Measurements from ENCODE around the gene SETBP1. TPM values are rescaled to one million over a fixed set of nuclear protein-coding genes. Genes with fewer than 3 reads are reported as not detected.

Gene SETBP1
- total RNA-seq, 1 experiment from 2014 or later = 14.0 TPM

DNA sequence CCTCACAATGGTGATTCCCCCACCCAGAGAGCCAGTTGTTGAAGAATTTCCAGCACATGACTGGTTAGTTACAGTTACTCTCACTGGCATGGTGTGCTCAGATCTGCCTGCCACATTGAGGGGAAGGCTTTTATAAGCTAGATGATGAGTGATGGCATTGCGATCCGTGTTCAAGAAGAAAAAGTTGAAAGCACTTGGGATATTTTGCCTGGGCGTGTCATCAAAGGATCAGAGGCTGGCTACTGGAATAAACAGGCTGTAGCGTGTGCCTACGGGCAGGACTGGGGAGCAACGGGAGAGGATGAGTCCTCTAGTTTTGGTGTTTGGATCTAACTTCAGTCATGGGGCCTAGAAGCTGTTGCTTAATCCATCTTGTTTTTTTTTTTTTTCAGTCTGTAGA is 175.0 kb downstream of the SETBP1 start:
- BruUV-seq (replicated peaks) = no TSS peak
- intact Hi-C loops (cut with micrococcal nuclease; ENCODE audit: unreplicated experiment) = no loop called here
- TF ChIP-seq EZH2 (IDR thresholded peaks at IDR 0.05; ENCODE audit: borderline replicate concordance, low read depth, low read length, poor library complexity, severe bottlenecking) = no peak
- TF ChIP-seq, protein P1, sequence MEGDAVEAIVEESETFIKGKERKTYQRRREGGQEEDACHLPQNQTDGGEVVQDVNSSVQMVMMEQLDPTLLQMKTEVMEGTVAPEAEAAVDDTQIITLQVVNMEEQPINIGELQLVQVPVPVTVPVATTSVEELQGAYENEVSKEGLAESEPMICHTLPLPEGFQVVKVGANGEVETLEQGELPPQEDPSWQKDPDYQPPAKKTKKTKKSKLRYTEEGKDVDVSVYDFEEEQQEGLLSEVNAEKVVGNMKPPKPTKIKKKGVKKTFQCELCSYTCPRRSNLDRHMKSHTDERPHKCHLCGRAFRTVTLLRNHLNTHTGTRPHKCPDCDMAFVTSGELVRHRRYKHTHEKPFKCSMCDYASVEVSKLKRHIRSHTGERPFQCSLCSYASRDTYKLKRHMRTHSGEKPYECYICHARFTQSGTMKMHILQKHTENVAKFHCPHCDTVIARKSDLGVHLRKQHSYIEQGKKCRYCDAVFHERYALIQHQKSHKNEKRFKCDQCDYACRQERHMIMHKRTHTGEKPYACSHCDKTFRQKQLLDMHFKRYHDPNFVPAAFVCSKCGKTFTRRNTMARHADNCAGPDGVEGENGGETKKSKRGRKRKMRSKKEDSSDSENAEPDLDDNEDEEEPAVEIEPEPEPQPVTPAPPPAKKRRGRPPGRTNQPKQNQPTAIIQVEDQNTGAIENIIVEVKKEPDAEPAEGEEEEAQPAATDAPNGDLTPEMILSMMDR (conservative IDR thresholded peaks at IDR 0.05; ENCODE audit: low read depth, low read length) = no peak
- peaks cover 15% of the 10 kb centered on the region for H3K4me1 ChIP-seq (ENCODE audit: insufficient read depth, low read length, poor library complexity, severe bottlenecking)
- ChIA-PET POLR2A (ENCODE audit: low non-redundant PET) (no interaction called here), CTCF (interaction anchor here (0.6 kb wide), 1 partner anchor 35 kb away, joined by 3 read pairs; no protein-coding TSS in a partner anchor)
- DNase-seq (ENCODE audit: low spot score) = peak; percentile 14
- no peaks in the 10 kb centered on the region for H3K27me3 ChIP-seq (replicated peaks; ENCODE audit: insufficient read depth, low read depth, low read length, poor library complexity)
- peak overlapping the region; percentile 4 for H3K27ac ChIP-seq (ENCODE audit: low read depth, low read length, poor library complexity, severe bottlenecking)
- H3K9me3 ChIP-seq (ENCODE audit: low read depth, low read length, poor library complexity, severe bottlenecking) = no peaks in the 10 kb centered on the region
- H3K36me3 ChIP-seq (ENCODE audit: insufficient read depth, low read length, poor library complexity, severe bottlenecking) = no peaks in the 10 kb centered on the region
- no peak overlapping the region for H3K4me3 ChIP-seq (ENCODE audit: low read depth, low read length, poor library complexity, severe bottlenecking)

DNA sequence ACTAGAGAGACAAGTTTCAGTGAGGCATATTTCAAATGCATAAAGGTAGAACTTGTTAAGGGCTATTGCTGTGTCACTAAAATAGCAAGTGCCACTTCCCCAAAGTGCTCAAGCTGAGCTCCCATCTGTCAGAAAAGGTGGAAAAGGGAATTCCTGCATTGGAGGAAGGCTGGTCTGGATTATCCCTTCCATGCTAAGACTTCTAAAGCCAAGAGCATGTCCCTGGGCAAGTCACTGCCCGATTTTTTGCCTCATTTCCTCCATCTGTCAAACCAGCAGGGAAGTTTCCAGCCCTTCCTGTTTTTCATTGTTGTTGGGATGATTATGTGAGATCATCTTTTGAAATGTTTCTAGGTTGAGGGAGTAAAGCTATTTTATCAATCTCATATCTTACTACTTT is 175.5 kb downstream of the SETBP1 start:
- ChIA-PET POLR2A (ENCODE audit: low non-redundant PET) (no interaction called here), CTCF (no interaction called here)
- Histone ChIP-seq H3K27me3 (replicated peaks; ENCODE audit: insufficient read depth, low read depth, low read length, poor library complexity) (no peaks in the 10 kb centered on the region), H3K27ac (ENCODE audit: low read depth, low read length, poor library complexity, severe bottlenecking) (peak overlapping the region; percentile 4), H3K4me1 (ENCODE audit: insufficient read depth, low read length, poor library complexity, severe bottlenecking) (peaks cover 15% of the 10 kb centered on the region), H3K9me3 (ENCODE audit: low read depth, low read length, poor library complexity, severe bottlenecking) (no peaks in the 10 kb centered on the region), H3K4me3 (ENCODE audit: low read depth, low read length, poor library complexity, severe bottlenecking) (no peak overlapping the region), H3K36me3 (ENCODE audit: insufficient read depth, low read length, poor library complexity, severe bottlenecking) (no peaks in the 10 kb centered on the region)
- DNase-seq (ENCODE audit: low spot score) = peak; percentile 83
- BruUV-seq (replicated peaks) = no TSS peak
- intact Hi-C loops (cut with micrococcal nuclease; ENCODE audit: unreplicated experiment) = no loop called here
- TF ChIP-seq EZH2 (IDR thresholded peaks at IDR 0.05; ENCODE audit: borderline replicate concordance, low read depth, low read length, poor library complexity, severe bottlenecking) = no peak
- TF ChIP-seq, protein P1 (conservative IDR thresholded peaks at IDR 0.05; ENCODE audit: low read depth, low read length) = no peak

DNA sequence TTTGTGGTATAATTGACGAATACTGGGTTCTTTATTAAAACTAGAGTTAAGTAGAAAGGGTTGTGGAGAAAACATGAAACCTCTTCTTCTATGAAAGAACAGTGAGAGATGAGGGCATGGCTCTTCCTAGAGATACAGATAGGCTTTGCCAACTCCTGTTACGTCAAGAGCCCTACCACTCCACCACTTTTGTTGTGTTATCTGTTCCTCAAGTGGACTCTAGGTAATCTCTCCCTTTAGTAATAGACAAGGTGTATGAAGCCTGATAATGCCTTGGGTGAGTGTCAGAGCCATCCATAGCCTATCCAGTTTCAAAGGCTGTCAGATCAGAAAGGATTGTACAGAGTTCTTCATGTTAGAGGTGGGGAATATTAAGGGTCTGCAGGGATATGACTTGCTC is 176.4 kb downstream of the SETBP1 start:
- peaks cover 15% of the 10 kb centered on the region for H3K4me1 ChIP-seq (ENCODE audit: insufficient read depth, low read length, poor library complexity, severe bottlenecking)
- CTCF ChIA-PET = no interaction called here
- no peak overlapping the region for H3K4me3 ChIP-seq (ENCODE audit: low read depth, low read length, poor library complexity, severe bottlenecking)
- no peak overlapping the region for H3K27ac ChIP-seq (ENCODE audit: low read depth, low read length, poor library complexity, severe bottlenecking)
- H3K9me3 ChIP-seq (ENCODE audit: low read depth, low read length, poor library complexity, severe bottlenecking) = no peaks in the 10 kb centered on the region
- DNase-seq (ENCODE audit: low spot score) = no peak
- H3K36me3 ChIP-seq (ENCODE audit: insufficient read depth, low read length, poor library complexity, severe bottlenecking) = no peaks in the 10 kb centered on the region
- POLR2A ChIA-PET (ENCODE audit: low non-redundant PET) = no interaction called here
- TF ChIP-seq EZH2 (IDR thresholded peaks at IDR 0.05; ENCODE audit: borderline replicate concordance, low read depth, low read length, poor library complexity, severe bottlenecking) = no peak
- TF ChIP-seq, protein P1 (conservative IDR thresholded peaks at IDR 0.05; ENCODE audit: low read depth, low read length) = no peak
- intact Hi-C loops (cut with micrococcal nuclease; ENCODE audit: unreplicated experiment) = no loop called here
- BruUV-seq (replicated peaks) = no TSS peak
- H3K27me3 ChIP-seq (replicated peaks; ENCODE audit: insufficient read depth, low read depth, low read length, poor library complexity) = no peaks in the 10 kb centered on the region
